Astrocyte of the cerebellum (primary cell): Measurements from ENCODE around the gene FANCC.

Experiments
- DNase-seq: peaks from one replicate; pipeline ENCODE4 v3.0.0-alpha.2; 2011; ENCODE audit warnings: low read depth
- H3K4me3 ChIP-seq: 2 replicates; pipeline ENCODE4 v1.5.1; 2011; ENCODE audit warnings: mild to moderate bottlenecking, low read depth, low read length, moderate library complexity
- in situ Hi-C: cut with HindIII; loops from 2 replicates; pipeline ENCODE4 v1.10.0; 2017; ENCODE audit warnings: low sequenced_read_pairs
- TF ChIP-seq, protein P1 (sequence below): IDR thresholded peaks from 2 replicates; pipeline ENCODE4 v1.5.1; 2012; ENCODE audit warnings: low read length, low read depth, moderate library complexity, mild to moderate bottlenecking; ENCODE audit errors: missing control alignments

FANCC gene

DNA sequence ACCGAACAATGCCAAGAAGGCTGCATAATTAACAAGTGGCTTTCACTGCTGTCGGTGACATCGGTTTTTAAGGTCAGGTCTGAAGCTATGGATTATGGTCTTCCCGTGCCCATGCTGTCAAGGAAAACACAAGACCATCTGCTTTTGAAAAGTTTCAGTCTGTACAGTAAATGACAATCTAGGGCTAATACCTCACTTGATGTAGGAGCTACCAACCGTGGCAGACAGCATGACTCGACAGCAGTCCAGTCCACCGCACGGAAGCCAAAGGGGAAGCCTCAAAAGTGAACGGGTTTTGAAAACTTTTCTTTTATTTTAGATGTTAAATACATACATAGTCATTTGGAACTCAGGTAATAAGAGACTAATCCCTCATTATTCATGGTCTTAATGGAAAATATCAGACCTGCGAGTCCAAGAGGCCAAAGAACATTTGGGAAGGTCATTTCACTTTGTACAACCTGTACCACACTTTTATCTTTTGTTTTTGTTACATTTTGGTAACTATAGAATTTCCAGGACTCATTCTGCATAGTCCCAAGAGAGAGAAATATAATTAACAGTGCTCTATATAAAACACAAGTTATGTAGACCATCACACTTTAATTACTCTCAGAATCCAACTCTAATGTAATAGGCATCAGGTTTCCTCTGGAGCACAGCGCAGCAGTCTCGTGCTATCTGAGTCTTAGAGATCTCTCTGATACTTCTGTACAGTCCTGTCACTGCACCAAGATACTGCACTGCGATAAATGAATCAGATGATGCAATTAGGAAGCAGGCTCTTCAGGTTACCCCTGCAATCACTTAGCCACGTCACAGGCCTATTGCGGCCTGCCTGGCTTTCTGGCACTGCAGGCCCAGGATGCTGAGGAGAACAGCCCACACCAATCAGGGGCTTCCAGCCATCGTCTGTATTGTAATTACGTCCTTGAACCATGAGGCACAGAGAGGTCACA lies 184.9 kb downstream of the FANCC start:
- DNase-seq = no peak
- TF ChIP-seq, protein P1, sequence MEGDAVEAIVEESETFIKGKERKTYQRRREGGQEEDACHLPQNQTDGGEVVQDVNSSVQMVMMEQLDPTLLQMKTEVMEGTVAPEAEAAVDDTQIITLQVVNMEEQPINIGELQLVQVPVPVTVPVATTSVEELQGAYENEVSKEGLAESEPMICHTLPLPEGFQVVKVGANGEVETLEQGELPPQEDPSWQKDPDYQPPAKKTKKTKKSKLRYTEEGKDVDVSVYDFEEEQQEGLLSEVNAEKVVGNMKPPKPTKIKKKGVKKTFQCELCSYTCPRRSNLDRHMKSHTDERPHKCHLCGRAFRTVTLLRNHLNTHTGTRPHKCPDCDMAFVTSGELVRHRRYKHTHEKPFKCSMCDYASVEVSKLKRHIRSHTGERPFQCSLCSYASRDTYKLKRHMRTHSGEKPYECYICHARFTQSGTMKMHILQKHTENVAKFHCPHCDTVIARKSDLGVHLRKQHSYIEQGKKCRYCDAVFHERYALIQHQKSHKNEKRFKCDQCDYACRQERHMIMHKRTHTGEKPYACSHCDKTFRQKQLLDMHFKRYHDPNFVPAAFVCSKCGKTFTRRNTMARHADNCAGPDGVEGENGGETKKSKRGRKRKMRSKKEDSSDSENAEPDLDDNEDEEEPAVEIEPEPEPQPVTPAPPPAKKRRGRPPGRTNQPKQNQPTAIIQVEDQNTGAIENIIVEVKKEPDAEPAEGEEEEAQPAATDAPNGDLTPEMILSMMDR = no peak
- H3K4me3 ChIP-seq = no peak overlapping the region
- in situ Hi-C loops = no loop called here

DNA sequence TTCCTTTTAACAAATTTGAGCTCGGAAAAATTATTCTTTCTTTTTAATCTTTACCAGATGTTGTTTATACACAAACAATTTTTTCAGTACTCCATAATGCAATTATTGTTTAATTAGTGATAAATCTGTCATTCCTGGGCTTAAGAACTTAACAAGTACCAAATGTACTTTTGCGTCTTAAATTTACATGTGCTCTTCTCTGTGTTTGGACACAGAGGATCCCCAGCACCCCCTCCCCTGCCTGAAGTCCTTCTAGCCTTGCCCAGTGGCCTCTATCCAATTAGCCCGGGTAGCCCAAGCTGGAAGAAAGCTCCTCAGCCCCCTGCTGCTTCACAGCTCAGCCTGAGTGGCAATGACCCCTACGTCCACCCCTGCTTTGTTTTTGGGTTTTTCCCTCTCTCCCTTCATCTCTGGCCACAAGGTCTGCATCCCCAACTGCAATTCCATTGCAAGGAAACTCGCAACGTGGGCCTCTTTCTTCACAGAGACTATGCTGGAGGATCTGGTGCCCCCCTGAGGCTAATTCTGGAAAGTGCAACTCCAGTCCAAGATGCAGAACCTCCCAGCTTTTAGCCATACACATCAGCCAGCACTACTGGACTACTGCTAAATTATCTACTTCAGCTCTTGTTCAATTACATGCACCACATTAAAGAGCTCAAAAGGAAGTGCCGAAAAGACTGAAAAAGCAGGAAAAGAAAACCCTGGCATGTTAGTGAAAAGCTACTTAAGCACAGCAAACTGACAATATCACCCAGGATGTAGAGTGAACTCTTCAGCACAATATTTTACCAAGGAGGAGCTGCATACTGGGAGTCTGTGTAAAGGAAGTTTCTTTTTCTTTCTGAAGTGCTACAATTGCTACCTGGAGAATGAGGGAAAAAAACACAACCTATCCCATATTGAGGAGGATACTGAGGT lies 186.2 kb downstream of the FANCC start:
- H3K4me3 ChIP-seq = no peak overlapping the region
- in situ Hi-C loops = no loop called here
- DNase-seq = peak; percentile 42
- TF ChIP-seq, protein P1 = peak; percentile 92

DNA sequence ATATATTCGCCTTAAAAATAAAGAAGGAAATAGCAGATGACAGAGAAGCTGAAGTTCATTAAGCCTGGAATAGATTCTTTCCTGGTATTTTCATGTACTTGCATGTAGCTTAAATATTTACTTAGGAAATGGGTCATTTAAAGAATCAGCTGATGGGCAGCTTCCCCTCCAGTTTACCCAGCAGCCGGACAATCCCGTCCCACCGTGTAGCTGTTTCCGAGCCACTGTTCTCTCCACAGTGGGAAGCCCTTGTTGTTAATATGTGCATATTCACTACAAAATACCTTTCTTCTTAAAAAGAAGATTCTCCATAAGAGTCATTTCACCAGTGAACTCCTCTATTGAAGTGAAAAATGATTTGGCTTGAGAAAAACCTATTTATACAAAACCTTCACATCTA lies 187.0 kb downstream of the FANCC start:
- in situ Hi-C loops = no loop called here
- TF ChIP-seq, protein P1 = no peak
- no peak overlapping the region for H3K4me3 ChIP-seq
- DNase-seq = no peak

DNA sequence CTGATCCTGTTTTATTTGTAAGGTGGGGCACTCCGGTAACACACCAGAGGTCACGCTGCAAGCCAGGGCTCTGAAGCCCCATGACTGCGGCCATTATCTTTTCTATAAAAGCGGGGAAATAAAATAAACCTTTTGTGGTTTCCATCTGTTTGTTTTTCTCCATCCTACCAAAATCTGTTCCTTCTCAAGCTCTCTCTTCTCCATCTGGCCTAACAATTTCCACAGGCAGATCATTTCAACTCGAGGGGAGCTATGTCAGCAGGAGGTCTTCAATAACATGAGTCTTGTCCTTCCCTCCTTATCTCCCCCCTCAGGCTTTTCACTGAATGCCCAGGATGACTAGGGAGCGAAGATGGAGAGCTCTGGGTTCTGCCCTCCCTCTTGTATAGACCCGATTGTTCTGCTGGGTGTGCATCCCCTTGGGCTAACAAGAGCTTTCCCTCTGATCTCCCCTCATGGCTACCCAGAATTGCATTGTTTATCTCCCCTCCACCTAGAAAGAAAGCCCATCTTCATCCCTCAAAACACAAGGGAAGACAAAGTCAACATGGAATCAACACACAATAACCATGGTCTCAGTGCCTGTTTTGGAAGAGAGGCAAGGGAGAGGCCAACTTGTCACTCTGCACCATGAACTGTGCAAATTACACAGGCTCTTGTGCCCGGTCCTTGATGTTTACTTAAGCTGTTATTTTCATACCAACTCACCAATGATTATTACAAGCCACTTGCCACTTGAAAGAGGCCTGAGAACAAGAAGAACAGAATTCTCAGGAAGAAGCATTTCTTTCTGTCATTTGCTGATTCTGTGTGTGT lies 187.8 kb downstream of the FANCC start:
- no peak overlapping the region for H3K4me3 ChIP-seq
- TF ChIP-seq, protein P1 = no peak
- no peak for DNase-seq
- in situ Hi-C loops = no loop called here

DNA sequence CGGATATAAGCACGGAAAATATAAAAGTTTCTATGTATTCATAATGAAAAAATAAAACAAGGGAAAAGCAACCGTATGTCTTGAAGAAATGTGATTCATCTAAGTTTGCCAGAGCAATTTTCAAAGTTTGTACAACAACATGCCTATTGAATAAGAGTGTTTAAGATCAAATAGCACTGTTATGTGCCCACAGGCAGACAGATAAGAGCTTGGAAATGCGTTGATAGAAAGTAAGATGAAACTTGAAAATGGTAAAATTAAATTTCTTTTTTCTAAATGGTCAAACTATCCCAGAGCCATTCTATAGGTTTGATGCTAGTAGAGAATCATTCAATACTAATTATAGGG lies 189.4 kb downstream of the FANCC start:
- in situ Hi-C loops = no loop called here
- no peak for DNase-seq
- no peak overlapping the region for H3K4me3 ChIP-seq
- TF ChIP-seq, protein P1 = no peak
